NCI-H2171 treated with DMSO at 0.1 percent for 48 hours (cell line): ENCODE measurements around the gene ITLN1.
"Not testable (repeated sequence)": the region's sequence is repeated elsewhere in the genome, so short reads cannot be mapped to it uniquely, and the experiment has no call there.

Source experiments
- DNase-seq: peaks from one replicate; lab custom pipeline; 2025; lab: John Stamatoyannopoulos, UW

ITLN1 gene

GRCh38 chr1:160885042-160885441 lies at the start of gene ITLN1:
Gene ITLN1 (minus strand): TSS chr1:160885180. CDS start chr1:160884877, 303 bp downstream.
- no peak for DNase-seq

- DNase-seq = not testable (repeated sequence)
These were observed 48.3 kb upstream of the ITLN1 start for GRCh38 chr1:160933305-160933704.

- DNase-seq = no peak
These were observed 40.8 kb upstream of the ITLN1 start for GRCh38 chr1:160925652-160926244.

GRCh38 chr1:160924791-160925651 lies 40.0 kb upstream of the ITLN1 start:
- DNase-seq = no peak

GRCh38 chr1:160916666-160917065 lies 31.7 kb upstream of the ITLN1 start:
- DNase-seq = no peak

GRCh38 chr1:160913229-160913628 lies 28.2 kb upstream of the ITLN1 start:
- DNase-seq = not testable (repeated sequence)

GRCh38 chr1:160911925-160912324 lies 26.9 kb upstream of the ITLN1 start:
- DNase-seq = no peak

- DNase-seq = no peak
These were observed 26.5 kb upstream of the ITLN1 start for GRCh38 chr1:160911441-160911840.

GRCh38 chr1:160910170-160910750 lies 25.3 kb upstream of the ITLN1 start:
- no peak for DNase-seq

GRCh38 chr1:160907976-160908375 lies 23.0 kb upstream of the ITLN1 start:
- no peak for DNase-seq

- no peak for DNase-seq
These were observed 20.6 kb upstream of the ITLN1 start for GRCh38 chr1:160905617-160905989.

- no peak for DNase-seq
These were observed 20.0 kb upstream of the ITLN1 start for GRCh38 chr1:160904783-160905616.

GRCh38 chr1:160902251-160902650 lies 17.3 kb upstream of the ITLN1 start:
- DNase-seq = not testable (repeated sequence)

GRCh38 chr1:160901768-160902167 lies 16.8 kb upstream of the ITLN1 start:
- DNase-seq = no peak

- DNase-seq = not testable (repeated sequence)
These were observed 15.7 kb upstream of the ITLN1 start for GRCh38 chr1:160900683-160901082.

- DNase-seq = not testable (repeated sequence)
These were observed 9.6 kb upstream of the ITLN1 start for GRCh38 chr1:160894368-160895135.

- DNase-seq = no peak
These were observed 6.5 kb upstream of the ITLN1 start for GRCh38 chr1:160891474-160891873.

- DNase-seq = no peak
These were observed 3.9 kb upstream of the ITLN1 start for GRCh38 chr1:160888926-160889325.

- DNase-seq = no peak
These were observed 2.1 kb upstream of the ITLN1 start for GRCh38 chr1:160887071-160887470.

GRCh38 chr1:160884579-160884978 lies 401 bp downstream of the ITLN1 start:
- DNase-seq = no peak
